Kidney epithelial cell (primary cell): ENCODE data around the gene ALDOB. TPM values are rescaled to one million over a fixed set of nuclear protein-coding genes. Genes with fewer than 3 reads are reported as not detected.

Experiments
- DNase-seq: peaks from one replicate; pipeline ENCODE4 v3.0.0-alpha.2; 2010; ENCODE audit warnings: low read depth
- H3K27me3 ChIP-seq: 2 replicates; pipeline ENCODE4 v1.6.0; 2011; ENCODE audit warnings: low read length; ENCODE audit not compliant: control insufficient read depth, insufficient read depth
- H3K36me3 ChIP-seq: 2 replicates; pipeline ENCODE4 v1.5.1; 2011; ENCODE audit warnings: low read length; ENCODE audit not compliant: control insufficient read depth, insufficient read depth
- H3K4me3 ChIP-seq: 2 replicates; pipeline ENCODE4 v1.5.1; 2011; ENCODE audit warnings: low read depth, mild to moderate bottlenecking, control low read depth, low read length
- CTCF ChIP-seq: IDR thresholded peaks from 2 replicates; pipeline ENCODE4 v1.5.1; 2011; ENCODE audit warnings: mild to moderate bottlenecking, moderate library complexity, low read length, control low read depth, inconsistent platforms; ENCODE audit not compliant: insufficient read depth, poor library complexity, severe bottlenecking
- total RNA-seq: library from RNA; depleted of rRNA; stranded (reverse); fragments of >200 nt; gene quantifications from 2 replicates; pipeline ENCODE4 v1.2.3, GENCODE V29; 2015

ALDOB gene
- total RNA-seq, 1 donor from 2014 or later: not detected

GRCh38 chr9:101438523-101438922 lies 2.9 kb upstream of the ALDOB start:
- TF ChIP-seq CTCF: no peak
- Histone ChIP-seq H3K4me3 (no peak overlapping the region), H3K27me3 (no peaks in the 10 kb centered on the region), H3K36me3 (no peaks in the 10 kb centered on the region)
- DNase-seq: no peak

- H3K27me3 ChIP-seq: no peaks in the 10 kb centered on the region
- DNase-seq: no peak
- no peaks in the 10 kb centered on the region for H3K36me3 ChIP-seq
- no peak for TF ChIP-seq CTCF
- H3K4me3 ChIP-seq: no peak overlapping the region
Measured at GRCh38 chr9:101437806-101438232, 2.2 kb upstream of the ALDOB start.

GRCh38 chr9:101434998-101435397 lies 576 bp downstream of the ALDOB start:
- no peak for DNase-seq
- no peaks in the 10 kb centered on the region for H3K36me3 ChIP-seq
- H3K4me3 ChIP-seq: no peak overlapping the region
- no peak for TF ChIP-seq CTCF
- H3K27me3 ChIP-seq: no peaks in the 10 kb centered on the region

- no peaks in the 10 kb centered on the region for H3K36me3 ChIP-seq
- DNase-seq: no peak
- no peak overlapping the region for H3K4me3 ChIP-seq
- no peaks in the 10 kb centered on the region for H3K27me3 ChIP-seq
- no peak for TF ChIP-seq CTCF
Measured at GRCh38 chr9:101433229-101433628, 2.3 kb downstream of the ALDOB start.

- Histone ChIP-seq H3K4me3 (no peak overlapping the region), H3K27me3 (no peaks in the 10 kb centered on the region), H3K36me3 (no peaks in the 10 kb centered on the region)
- no peak for DNase-seq
- no peak for TF ChIP-seq CTCF
Measured at GRCh38 chr9:101432740-101433139, 2.8 kb downstream of the ALDOB start.

GRCh38 chr9:101432171-101432570 lies 3.4 kb downstream of the ALDOB start:
- no peak for DNase-seq
- H3K36me3 ChIP-seq: no peaks in the 10 kb centered on the region
- no peaks in the 10 kb centered on the region for H3K27me3 ChIP-seq
- no peak overlapping the region for H3K4me3 ChIP-seq
- TF ChIP-seq CTCF: no peak
